Fibroblast of skin of left biceps (primary cell): Measurements from ENCODE around the gene PTPN12.
"Not testable (repeated sequence)": the region's sequence is repeated elsewhere in the genome, so short reads cannot be mapped to it uniquely, and the experiment has no call there.

Experiments
- DNase-seq, 2 experiments: peaks; one replicate each; pipeline ENCODE4 v3.0.0-alpha.2; 2013; ENCODE audit warnings: low read depth in 2 of 2

Gene PTPN12

DNA sequence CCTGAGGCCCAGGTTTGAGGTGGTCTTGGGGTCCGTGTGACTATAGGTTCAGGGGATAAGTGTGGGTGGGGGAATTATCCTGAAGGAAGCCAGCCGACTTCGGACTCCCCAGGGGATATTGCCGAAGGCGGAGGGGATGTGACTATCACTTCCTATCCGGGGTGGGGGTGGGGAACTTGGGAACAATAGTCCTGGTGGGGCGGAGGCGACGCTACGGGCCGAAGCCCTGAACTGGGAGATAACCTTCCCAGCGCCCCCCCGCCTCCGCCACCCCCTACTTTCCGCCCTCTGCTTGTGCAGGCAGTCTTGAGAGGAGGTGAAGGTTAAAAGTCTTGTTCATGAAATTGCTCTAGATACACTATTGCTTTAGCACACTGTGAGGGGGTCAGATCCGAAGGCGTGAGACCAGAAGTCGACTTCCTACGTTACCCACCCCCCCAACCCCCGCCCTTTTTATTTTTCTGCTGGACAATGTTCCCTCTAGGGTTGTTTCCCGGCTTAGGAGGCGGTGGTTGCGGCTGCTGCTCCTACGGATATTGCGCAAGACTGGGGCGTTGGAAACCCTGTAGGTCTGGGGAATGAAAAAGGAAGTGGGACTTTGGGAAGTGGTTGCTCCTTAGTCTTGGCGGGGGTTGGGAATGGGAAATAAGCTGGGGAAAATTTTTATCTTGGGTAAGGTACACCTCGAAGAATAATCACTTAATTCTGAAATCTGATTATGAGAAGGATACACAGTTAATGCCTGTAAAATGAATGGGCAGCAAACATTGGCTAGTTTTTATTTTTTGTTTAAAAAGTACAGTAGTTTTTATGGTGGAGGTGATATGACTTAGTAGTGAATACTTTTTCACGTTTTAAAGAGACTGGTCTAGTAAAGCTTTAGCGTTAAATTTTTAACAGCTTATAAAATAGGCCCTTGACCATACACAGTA lies 1.5 kb downstream of the PTPN12 start:
- DNase-seq: peak; percentile 79 to 83

DNA sequence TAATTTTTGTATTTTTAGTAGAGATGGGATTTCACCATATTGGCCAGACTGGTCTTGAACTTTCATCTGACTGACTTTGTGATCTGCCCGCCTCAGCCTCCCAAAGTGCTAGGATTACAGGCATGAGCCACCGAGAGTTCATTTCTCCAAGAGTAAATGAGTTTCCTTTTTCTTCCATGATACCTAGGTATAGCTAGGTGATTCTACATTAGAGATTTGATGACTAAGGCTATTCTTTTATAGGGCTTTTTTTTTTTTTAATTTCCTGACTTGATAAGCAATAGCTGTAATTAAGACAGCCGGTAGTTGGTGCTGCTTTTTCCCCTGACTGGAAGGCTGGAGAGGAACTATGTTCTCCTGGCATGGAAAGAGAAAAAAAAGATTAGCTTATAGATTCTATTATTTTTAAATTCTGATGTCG lies 3.3 kb downstream of the PTPN12 start:
- DNase-seq: no peak

DNA sequence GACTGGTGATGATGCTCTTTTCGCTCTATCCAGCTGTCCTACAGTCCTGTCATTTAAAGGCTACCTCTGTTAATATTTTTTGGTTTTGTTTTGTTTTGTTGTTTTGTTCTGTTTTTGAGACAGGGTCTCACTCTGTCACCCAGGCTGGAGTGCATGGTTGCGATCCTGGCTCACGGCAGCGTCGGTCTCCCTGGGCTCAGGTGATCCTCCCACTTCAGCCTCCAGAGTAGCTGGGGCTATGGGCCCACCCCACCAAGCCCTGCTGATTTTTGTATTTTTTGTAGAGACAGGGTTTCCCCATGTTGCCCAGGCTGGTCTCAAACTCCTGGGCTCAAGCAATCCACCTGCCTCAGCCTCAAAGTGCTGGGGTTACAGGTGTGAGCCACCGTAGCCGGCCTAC lies 3.9 kb downstream of the PTPN12 start:
- not testable (repeated sequence) for DNase-seq

DNA sequence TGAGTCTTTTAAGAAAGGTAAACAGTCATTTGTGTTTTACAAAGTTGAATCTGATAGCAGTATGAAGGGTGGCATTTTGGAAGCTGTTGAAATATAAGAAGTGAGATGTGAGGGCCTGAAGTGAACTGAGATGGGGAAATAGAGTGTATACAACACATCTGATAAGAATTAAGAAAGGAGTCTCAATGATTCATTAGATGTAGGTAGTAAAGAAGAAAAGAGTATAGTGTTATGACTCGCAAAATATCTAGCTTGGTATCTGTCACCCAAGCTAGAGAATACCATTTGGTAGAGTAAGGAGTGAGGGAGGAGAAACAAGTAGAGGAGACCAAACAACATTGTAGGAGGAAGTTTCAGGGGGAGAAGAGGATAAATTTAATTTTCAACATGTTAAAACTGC lies 5.3 kb downstream of the PTPN12 start:
- DNase-seq: peak in 1 of 2 experiments; percentile 20

DNA sequence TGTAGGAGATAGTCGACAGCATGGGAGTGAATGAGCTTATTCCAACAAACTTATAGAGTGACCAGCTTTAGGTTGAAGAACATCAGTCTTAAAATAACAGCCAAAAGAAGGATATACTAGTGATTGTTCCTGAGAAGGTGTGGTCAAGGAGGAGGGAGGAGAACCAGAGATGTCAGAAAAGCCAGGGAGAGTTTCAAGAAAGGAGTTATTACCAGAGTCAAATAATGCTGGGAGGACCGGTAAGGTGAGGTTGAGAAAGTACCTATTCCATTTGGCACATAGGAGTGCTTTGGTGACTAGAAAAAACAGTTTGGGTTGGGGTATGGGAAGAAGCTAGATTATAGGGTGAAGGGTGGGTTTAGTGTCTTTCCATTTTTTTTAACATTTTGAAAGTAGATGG lies 5.8 kb downstream of the PTPN12 start:
- no peak for DNase-seq

DNA sequence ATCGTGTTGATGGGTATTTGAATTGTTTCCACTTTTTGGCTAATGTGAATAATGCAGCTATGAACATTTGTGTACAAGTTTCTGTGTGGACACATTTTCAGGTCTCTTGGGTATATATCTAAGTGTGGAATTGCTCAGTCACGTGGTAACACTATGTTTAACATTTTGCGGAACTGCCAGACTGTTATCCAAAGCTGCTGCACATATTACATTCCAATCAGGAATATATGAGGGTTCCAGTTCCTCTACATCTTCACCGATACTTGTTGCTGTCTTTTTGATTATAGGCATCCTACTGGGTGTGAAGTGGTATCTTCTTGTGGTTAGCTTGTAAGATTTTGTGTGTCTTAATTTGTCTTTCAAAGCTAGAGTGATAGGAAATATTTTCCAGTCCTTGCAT lies 6.8 kb downstream of the PTPN12 start:
- DNase-seq: no peak

DNA sequence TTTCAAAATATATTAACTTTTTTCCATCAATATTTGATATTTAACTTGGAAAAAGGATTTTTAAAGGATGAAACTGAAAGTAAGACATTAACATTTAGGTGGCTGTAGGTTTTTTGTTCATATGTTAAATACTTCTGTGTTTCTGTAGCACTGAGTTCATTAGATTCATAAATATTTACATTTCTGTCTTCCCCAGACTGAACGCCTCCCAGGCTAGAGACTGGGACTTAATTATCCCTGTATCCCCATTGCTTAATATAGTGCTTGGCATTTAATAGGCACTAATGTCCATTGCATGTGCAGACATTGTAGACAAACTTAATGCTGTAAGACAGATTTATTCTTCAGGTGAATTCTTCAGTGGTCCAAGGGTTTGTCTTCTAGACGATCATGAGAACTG lies 7.4 kb downstream of the PTPN12 start:
- DNase-seq: no peak

DNA sequence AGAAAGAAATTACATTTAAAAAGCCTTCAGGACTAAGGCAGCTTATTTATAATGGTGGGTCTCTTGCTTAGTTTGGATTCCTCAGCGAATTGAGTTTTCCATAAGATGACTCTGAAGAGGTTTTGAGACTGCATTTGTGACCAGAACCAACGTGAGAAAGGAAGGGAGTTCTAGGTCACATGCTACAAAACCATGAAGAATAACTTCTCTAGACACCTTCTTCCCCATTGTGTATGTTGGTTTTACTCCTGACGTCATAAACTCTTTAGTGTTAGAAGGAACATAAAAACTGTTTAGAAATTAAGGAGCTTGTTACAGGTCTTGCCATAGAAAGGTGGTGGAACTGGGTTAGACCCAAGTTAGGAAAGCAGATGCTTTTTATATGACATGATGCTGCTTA lies 11.1 kb downstream of the PTPN12 start:
- no peak for DNase-seq

DNA sequence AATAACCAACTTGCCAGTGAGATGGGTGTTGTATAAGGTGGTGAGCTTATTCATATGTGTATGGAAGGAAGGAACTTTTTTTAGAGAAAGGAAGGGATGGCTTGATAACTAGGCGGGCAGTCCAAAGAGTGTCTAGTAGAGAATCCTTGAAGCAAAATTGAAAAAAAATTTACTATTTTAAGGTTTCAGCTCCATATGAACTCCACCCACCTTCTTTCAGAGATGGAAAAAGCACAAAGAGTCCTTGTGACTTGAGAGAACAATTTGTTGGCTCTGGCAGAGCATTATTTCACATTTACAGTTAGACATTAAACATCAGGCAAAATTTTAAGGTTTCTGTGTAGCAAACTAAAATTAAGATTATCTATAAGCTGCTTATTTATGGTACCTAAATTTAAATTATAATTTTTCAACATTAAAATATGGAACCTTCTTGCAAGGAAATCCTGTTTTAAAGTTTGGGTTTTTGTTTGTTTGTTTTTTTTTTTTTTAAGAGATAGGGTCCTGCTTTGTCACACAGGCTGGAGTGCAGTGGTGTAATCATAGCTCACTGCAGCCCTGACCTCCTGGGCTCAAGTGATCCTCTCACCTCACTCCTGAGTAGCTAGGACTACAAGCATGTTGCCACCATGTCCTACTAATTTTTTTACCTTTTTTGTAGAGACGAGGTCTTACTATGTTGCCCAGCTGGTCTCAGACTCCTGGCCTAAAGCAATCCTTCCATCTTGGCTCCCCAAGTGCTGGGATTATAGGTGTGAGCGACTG lies 12.2 kb downstream of the PTPN12 start:
- no peak for DNase-seq

DNA sequence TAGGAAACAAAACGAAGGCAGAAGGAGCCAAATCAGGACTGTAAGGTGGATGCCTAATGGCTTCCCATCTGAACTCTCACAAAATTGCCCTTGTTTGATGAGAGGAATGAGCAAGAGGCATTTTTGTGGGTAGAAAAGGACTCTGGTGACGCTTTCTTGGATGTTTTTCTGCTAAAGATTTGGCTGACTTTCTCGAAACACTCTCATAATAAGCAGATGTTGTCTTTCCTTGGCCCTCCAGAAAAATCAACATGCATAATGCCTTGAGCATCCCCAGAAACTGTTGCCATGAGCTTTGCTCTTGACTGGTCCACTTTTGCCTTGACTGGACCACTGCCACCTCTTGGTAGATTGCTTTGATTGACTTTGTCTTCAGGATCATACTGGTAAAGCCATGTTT lies 13.5 kb downstream of the PTPN12 start:
- DNase-seq: peak; percentile 61 to 63

DNA sequence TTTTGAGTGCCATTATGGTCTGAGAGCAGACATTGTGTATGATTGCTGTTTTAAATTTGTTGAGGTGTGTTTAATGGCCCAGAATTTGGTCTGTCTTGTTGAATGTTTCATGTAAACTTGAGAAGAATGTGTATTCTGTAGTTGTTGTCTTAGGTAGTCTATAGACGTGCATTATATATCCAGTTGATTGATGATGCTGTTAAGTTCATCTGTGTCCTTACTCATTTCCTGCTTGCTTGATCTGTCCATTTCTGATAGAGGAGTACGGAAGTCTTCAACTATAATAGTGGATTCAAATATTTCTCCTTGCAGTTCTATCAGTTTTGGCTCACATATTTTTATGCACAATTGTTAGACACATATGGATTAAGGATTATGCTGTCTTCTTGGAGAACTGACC lies 16.0 kb downstream of the PTPN12 start:
- no peak for DNase-seq

DNA sequence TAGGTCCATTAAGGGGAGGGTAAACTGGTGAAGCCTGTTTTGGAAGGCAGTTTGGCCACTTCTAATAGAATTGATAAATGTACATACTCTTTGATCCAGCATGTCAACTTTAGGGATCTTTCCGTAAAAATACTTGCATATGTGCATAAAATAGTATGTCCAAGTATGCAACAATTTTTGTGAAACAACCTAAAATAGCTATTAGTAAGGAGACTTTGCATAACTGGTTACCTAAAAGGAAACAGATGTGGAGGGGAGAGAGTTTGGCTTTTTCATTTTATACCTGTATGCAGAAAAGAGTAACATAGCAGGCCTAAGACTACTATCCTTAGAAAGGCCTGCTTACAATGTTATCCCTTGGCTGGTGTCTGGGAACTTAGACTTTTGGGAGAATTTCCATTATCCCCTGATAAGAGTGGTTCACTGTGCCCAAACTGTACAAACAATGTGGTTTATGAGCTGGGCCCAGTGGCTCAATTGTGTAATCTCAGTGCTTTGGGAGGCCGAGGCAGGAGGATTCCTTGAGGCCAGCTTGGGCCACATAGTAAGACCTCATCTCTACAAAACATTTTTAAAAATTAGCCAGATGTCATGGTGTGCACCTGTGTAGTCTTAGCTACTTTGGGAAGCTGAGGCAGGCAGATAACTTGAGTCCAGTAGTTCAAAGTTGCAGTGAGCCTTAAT lies 21.3 kb downstream of the PTPN12 start:
- no peak for DNase-seq

DNA sequence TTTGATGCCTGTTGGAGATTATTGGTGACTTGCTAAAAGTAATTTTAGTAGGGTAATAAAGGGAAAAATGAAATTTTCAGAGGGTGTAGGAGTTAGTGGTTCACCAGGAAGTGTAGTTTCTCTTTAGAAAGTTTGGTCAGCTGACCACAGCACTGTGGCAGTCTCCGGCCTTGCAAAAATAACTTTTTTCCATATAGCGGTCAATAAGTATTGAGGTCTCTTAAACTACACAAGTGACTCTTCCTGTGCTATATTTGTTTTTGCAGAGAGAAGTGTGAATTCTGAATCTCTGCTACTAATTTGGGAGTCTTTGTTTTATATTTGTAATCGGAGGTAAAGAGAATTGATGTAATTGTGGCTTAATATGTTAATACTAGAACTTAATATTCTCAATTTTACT lies 24.3 kb downstream of the PTPN12 start:
- no peak for DNase-seq

DNA sequence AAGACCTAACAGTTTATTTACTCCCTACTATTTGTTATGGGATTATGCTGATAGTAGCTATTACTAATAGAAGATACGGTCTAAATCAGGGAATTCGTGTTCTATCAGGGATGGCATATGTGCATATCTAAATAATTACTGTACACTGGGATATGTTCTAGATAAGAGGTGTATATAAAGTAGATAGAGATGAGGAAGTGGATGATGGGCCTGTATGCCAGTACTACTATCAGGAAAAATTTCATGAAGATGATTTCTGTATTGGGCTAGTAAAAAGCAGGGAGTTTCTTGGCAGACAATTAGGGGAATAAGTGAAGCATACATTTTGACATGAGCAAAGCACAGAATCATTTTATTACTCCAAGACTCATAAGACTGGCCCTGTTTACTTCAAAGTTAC lies 26.2 kb downstream of the PTPN12 start:
- DNase-seq: no peak

DNA sequence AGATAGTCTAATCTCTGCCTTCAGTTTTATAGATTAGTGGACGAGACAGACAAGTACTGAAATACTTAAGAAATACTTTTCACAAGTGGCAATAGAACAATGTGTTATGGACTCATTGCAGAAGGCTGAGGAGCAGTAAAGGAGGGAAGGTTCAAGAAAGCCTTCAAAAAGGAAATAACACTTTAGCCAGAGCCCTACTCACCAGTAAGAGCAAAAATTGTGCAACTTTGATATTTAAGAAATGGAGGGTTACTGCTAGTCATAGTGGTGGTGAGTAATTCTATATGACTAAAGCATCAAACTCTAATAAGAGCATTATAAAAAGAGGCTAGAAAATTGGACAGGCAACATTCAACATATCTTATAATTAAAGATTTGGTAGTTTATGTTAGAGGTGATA lies 28.8 kb downstream of the PTPN12 start:
- peak in 1 of 2 experiments; percentile 44 for DNase-seq

DNA sequence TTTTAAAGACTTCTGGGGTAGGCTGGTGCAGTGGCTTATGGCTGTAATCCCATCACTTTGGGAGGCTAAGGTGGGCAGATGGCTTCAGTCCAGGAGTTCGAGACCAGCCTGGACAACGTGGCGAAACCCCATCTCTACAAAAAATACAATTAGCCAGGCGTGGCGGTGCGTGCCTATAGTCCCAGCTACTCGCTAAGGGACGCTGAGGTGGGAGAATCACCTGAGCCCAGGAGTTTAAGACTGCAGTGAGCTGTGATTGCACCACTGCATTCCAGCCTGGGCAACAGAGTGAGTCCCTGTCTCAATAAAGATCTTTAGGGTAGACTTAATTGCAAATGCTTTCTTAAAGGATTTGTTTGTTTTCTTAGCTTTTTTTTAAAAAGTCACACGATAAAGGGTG lies 29.3 kb downstream of the PTPN12 start:
- DNase-seq: no peak

DNA sequence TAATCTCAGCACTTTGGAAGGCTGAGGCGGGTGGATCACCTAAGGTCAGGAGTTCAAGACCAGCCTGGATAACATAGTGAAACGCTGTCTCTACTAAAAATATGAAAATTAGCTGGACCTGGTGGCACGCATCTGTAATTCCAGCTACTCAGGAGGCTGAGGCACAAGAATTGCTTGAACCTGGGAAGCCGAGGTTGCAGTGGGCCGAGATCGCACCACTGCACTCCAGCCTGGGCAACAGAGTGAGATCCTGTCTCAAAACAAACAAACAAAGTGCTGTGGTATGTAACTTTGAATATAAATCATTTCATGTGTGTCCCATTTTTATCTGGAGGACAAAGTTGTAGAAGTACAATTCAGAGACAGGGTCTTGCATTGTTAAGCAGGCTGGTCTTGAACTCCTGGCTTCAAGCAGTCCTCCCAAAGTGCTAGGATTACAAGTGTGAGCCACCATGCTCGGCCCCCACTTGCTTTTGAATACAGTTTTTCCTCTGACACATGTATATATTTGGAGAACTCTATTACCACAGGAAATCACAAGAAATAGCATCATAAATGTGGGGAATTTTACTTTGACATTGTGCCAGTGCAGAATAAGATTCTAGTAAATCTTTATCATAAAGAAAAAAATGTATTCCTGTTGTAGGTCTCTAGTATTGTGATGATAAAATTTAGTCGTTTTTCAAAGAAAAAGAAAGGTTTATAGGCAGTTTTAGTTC lies 32.6 kb downstream of the PTPN12 start:
- peak in 1 of 2 experiments; percentile 13 for DNase-seq

DNA sequence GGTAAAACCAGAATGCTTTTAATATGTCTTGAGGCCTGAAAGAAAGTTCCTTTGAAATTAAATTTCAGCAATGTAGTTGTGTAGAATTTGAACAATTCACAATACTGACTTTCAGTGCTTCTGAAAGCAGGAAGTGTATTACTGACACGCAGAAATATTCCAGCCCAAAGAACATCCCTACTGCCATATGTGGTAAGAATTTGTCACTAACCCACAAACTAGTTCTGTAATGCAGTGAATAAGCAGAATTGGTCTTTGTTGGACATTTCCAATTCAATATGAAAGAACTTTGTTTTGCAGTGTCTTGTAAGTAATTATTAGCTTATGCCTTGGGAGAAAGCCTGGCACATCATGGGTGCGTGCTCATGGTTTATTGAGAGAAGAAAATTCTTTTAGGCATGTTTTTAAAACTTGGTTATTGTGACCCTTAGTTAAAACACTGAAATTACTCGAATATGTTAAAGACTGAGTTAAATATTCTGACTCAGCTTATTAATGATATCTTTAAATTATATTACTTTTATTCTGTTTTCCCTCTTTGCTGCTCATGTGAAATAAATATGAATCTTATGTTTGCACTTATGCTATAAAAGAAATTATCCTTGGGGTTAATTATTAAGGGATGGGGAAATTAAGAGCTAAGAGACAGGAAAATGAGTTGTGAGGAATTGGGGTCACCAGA lies 33.4 kb downstream of the PTPN12 start:
- peak; percentile 45 to 49 for DNase-seq

DNA sequence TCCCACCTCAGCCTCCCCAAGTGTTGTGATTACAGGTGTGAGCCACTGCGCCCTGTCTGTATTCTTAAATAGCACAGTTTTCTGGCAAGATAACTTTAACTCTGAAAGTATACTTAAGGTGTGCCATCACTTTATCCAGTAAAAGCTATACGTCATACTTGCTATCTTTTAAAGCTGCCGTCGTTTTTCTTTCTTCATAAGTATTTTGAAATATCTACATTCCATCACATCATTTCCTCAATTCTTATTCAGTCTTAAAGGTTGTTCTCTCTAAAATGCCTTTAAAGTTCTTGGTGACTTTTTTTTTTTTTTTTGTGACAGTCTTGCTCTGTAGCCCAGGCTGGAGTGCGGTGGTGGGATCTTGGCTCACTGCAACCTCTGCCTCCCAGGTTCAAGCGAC lies 34.7 kb downstream of the PTPN12 start:
- DNase-seq: no peak

DNA sequence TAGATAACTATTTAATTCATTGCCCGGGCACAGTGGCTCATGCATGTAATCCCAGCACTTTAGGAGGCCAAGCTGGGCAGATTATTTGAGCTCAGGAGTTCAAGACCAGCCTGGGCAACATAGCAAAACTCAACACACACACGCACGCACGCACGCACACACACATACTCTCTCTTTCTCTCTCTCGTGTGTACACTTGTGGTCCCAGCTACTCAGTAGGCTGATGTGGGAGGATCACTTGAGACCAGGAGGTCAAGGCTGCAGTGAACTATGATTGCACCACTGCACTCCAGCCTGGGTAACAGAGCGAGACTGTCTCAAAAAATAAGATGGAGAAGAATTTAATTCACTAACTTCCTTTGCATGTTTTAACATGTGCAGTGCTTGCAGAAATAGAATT lies 38.1 kb downstream of the PTPN12 start:
- DNase-seq: no peak

DNA sequence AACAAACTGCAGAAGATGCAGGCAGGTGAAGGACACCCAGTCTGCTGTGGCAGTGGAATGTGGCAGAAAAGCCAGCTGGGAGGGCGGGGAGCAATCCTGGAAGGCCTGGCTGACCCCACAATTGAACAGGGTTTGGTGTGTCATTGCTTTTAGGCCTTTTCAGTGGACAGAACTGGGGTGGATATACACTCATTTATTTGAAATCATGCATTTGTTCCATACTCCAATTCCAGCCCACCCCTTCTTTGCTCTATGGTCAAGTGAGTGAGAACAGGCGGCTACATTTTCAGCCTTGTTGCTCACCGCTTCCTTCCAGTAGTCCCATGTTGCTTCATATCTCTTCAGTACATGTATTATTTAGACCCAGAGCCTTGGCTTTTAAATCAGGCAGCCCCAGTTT lies 39.8 kb downstream of the PTPN12 start:
- no peak for DNase-seq
